OCI-LY3 (cell line): ENCODE data around the gene AGPAT3.

ENCODE experiments used
- EZH2phosphoT487 ChIP-seq: fragments of 200-600 bp; shearing (Covaris generic); IDR thresholded peaks from 2 replicates; pipeline ENCODE4 v1.6.1; 2018; ENCODE audit warnings: antibody characterized with exemption, mixed run types, low read depth
- TF ChIP-seq, protein P1 (sequence below): fragments of 200-600, 300-600 bp; sonication (generic); IDR thresholded peaks from 2 replicates; pipeline ENCODE4 v1.5.1; 2014; ENCODE audit warnings: antibody characterized with exemption, low read length, low read depth

DNA sequence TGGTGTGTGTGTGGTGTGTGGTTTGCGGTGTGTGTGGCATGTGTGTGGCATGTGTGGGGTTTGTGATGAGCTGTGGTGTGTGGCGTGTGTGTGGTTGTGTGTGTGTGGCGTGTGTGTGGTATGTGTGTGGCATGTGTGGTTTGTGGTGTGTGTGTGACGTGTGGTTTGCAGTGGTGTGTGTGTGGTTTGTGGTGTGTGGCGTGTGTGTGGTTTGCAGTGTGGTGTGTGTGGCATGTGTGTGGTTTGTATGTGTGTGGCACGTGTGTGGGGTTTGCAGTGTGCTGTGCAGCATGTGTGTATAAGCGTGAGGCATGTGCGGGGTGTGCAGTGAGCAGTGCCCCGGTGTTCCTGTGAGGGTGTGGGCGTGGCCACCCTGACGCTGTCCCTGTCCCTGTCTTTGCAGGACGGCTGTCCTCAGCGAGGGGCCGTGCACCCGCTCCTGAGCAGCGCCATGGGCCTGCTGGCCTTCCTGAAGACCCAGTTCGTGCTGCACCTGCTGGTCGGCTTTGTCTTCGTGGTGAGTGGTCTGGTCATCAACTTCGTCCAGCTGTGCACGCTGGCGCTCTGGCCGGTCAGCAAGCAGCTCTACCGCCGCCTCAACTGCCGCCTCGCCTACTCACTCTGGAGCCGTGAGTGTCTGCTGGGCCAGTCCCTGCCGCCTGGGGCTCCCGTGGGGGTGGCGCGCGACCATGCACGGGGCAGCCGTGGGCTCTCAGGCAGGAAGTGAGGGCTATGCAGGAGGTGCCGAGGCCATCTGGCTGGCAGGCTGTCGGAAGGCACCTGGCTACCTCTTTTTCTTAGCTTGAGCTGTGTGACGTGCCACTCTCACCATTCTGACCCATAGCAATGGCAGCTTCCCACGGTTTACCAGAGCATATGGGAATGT, 94.5 kb downstream of the AGPAT3 start:
- TF ChIP-seq, protein P1, sequence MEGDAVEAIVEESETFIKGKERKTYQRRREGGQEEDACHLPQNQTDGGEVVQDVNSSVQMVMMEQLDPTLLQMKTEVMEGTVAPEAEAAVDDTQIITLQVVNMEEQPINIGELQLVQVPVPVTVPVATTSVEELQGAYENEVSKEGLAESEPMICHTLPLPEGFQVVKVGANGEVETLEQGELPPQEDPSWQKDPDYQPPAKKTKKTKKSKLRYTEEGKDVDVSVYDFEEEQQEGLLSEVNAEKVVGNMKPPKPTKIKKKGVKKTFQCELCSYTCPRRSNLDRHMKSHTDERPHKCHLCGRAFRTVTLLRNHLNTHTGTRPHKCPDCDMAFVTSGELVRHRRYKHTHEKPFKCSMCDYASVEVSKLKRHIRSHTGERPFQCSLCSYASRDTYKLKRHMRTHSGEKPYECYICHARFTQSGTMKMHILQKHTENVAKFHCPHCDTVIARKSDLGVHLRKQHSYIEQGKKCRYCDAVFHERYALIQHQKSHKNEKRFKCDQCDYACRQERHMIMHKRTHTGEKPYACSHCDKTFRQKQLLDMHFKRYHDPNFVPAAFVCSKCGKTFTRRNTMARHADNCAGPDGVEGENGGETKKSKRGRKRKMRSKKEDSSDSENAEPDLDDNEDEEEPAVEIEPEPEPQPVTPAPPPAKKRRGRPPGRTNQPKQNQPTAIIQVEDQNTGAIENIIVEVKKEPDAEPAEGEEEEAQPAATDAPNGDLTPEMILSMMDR, result no peak
- TF ChIP-seq EZH2phosphoT487, result no peak
